H9 (cell line): ENCODE results near the gene HOXD4. TPM values are rescaled to one million over a fixed set of nuclear protein-coding genes. Genes with fewer than 3 reads are reported as not detected.
A peak's percentile ranks its signal among the peaks of the same experiment; 100 is the strongest.

Source experiments
- DNase-seq: peaks from one replicate; pipeline ENCODE4 v3.0.0-alpha.2; 2017
- H2AFZ ChIP-seq: one replicate; pipeline ENCODE4 v1.6.1; 2013; ENCODE audit warnings: mild to moderate bottlenecking, low read length, control low read depth, moderate library complexity
- H2AK5ac ChIP-seq: 2 replicates; pipeline ENCODE4 v1.6.1; 2013; ENCODE audit warnings: low read length, control low read depth, mixed read lengths; ENCODE audit not compliant: insufficient read length
- H2BK120ac ChIP-seq: one replicate; pipeline ENCODE4 v1.6.1; 2013; ENCODE audit warnings: low read depth, mild to moderate bottlenecking, low read length, control low read depth, inconsistent platforms; ENCODE audit not compliant: poor library complexity, severe bottlenecking
- H2BK12ac ChIP-seq: 2 replicates; pipeline ENCODE4 v1.6.1; 2013; ENCODE audit warnings: low read length, control low read depth, mixed read lengths, low read depth; ENCODE audit not compliant: insufficient read length
- H2BK15ac ChIP-seq: 2 replicates; pipeline ENCODE4 v1.6.1; 2013; ENCODE audit warnings: low read depth, low read length, control low read depth
- H2BK20ac ChIP-seq: one replicate; pipeline ENCODE4 v1.6.1; 2013; ENCODE audit warnings: low read depth, mild to moderate bottlenecking, low read length, control low read depth, inconsistent platforms; ENCODE audit not compliant: poor library complexity, severe bottlenecking
- H2BK5ac ChIP-seq: 2 replicates; pipeline ENCODE4 v1.6.1; 2013; ENCODE audit warnings: low read length, control low read depth, mixed read lengths; ENCODE audit not compliant: insufficient read length
- H3K14ac ChIP-seq: 2 replicates; pipeline ENCODE4 v1.6.1; 2013; ENCODE audit warnings: low read length, control low read depth; ENCODE audit not compliant: insufficient read depth
- H3K18ac ChIP-seq: 2 replicates; pipeline ENCODE4 v1.6.1; 2013; ENCODE audit warnings: low read depth, mild to moderate bottlenecking, mixed read lengths, low read length, control low read depth; ENCODE audit not compliant: insufficient read length
- H3K23ac ChIP-seq: 2 replicates; pipeline ENCODE4 v1.6.1; 2013; ENCODE audit warnings: low read length, control low read depth, mixed read lengths, low read depth; ENCODE audit not compliant: insufficient read length
- H3K23me2 ChIP-seq: 2 replicates; pipeline ENCODE4 v1.6.1; 2013; ENCODE audit warnings: low read depth, mild to moderate bottlenecking, mixed read lengths, low read length, control low read depth; ENCODE audit not compliant: insufficient read length, poor library complexity, severe bottlenecking
- H3K27ac ChIP-seq: 2 replicates; pipeline ENCODE4 v1.5.1; 2013; ENCODE audit warnings: low read length, control low read depth, mixed read lengths, low read depth; ENCODE audit not compliant: insufficient read length
- H3K27me3 ChIP-seq: 2 replicates; pipeline ENCODE4 v1.6.1; 2013; ENCODE audit warnings: low read length, control low read depth, inconsistent platforms; ENCODE audit not compliant: insufficient read depth
- H3K4ac ChIP-seq: 2 replicates; pipeline ENCODE4 v1.6.1; 2013; ENCODE audit warnings: low read depth, mild to moderate bottlenecking, control low read depth, inconsistent platforms, low read length, moderate library complexity
- H3K4me1 ChIP-seq: 2 replicates; pipeline ENCODE4 v1.6.1; 2013; ENCODE audit warnings: low read length, control low read depth, inconsistent platforms; ENCODE audit not compliant: insufficient read depth
- H3K4me2 ChIP-seq: 2 replicates; pipeline ENCODE4 v1.6.1; 2013; ENCODE audit warnings: low read length, control low read depth, mixed read lengths; ENCODE audit not compliant: insufficient read length, insufficient read depth
- H3K56ac ChIP-seq: 2 replicates; pipeline ENCODE4 v1.6.1; 2013; ENCODE audit warnings: low read depth, mild to moderate bottlenecking, mixed read lengths, low read length, control low read depth; ENCODE audit not compliant: insufficient read length
- H3K79me1 ChIP-seq: 2 replicates; pipeline ENCODE4 v1.6.1; 2013; ENCODE audit warnings: low read depth, mild to moderate bottlenecking, moderate library complexity, low read length, control low read depth, inconsistent platforms; ENCODE audit not compliant: insufficient read depth, poor library complexity, severe bottlenecking
- H3K79me2 ChIP-seq: 2 replicates; pipeline ENCODE4 v1.6.1; 2013; ENCODE audit warnings: low read length, control low read depth, inconsistent platforms; ENCODE audit not compliant: insufficient read depth
- H3K9ac ChIP-seq: 2 replicates; pipeline ENCODE4 v1.6.1; 2013; ENCODE audit warnings: low read length, control low read depth, mixed read lengths; ENCODE audit not compliant: insufficient read length; ENCODE audit errors: extremely low read depth
- H3K9me3 ChIP-seq: one replicate; pipeline ENCODE4 v1.6.1; 2013; ENCODE audit warnings: low read depth, low read length, inconsistent platforms; ENCODE audit not compliant: control insufficient read depth
- H3T11ph ChIP-seq: one replicate; pipeline ENCODE4 v1.6.1; 2013; ENCODE audit warnings: mild to moderate bottlenecking, low read length, control low read depth, inconsistent platforms
- H4K20me1 ChIP-seq: one replicate; pipeline ENCODE4 v1.6.1; 2013; ENCODE audit not compliant: control insufficient read depth, insufficient read length, insufficient read depth
- H4K5ac ChIP-seq: 2 replicates; pipeline ENCODE4 v1.6.1; 2013; ENCODE audit warnings: low read depth, mild to moderate bottlenecking, mixed read lengths, low read length, control low read depth; ENCODE audit not compliant: insufficient read length
- H4K8ac ChIP-seq: replicated peaks from 2 replicates; pipeline ENCODE4 v1.6.1; 2013; ENCODE audit warnings: low read length, control low read depth, mixed read lengths, low read depth; ENCODE audit not compliant: insufficient read length
- H4K91ac ChIP-seq: 2 replicates; pipeline ENCODE4 v1.6.1; 2013; ENCODE audit warnings: low read depth, mild to moderate bottlenecking, moderate library complexity, mixed read lengths, low read length, control low read depth; ENCODE audit not compliant: insufficient read length
- H3K27ac Mint-ChIP-seq, 3 experiments: 2 replicates in 2 of 3; 3 replicates in 1 of 3; pipeline ENCODE4 v1.8.0; 2020 to 2021; ENCODE audit warnings: mixed read lengths in 3 of 3, mild to moderate bottlenecking in 1 of 3, moderate library complexity in 1 of 3
- H3K27me3 Mint-ChIP-seq: 2 replicates; pipeline ENCODE4 v1.8.0; 2021; ENCODE audit warnings: low read depth, mild to moderate bottlenecking, moderate library complexity, mixed read lengths
- H3K36me3 Mint-ChIP-seq, 3 experiments: 2 replicates in 2 of 3; 3 replicates in 1 of 3; pipeline ENCODE4 v1.8.0; 2020 to 2021; ENCODE audit warnings: low read depth in 3 of 3, mixed read lengths in 3 of 3; ENCODE audit not compliant: insufficient read depth in 1 of 3
- H3K4me1 Mint-ChIP-seq, 2 experiments: 2 replicates each; pipeline ENCODE4 v1.8.0; 2020; ENCODE audit warnings: mixed read lengths in 2 of 2
- H3K4me3 Mint-ChIP-seq, 2 experiments: 2 replicates in 1 of 2; 3 replicates in 1 of 2; pipeline ENCODE4 v1.8.0; 2020 to 2021; ENCODE audit warnings: mild to moderate bottlenecking in 2 of 2, mixed read lengths in 2 of 2, moderate library complexity in 1 of 2
- H3K9me3 Mint-ChIP-seq, 2 experiments: 2 replicates in 1 of 2; 3 replicates in 1 of 2; pipeline ENCODE4 v1.8.0; 2020; ENCODE audit warnings: mild to moderate bottlenecking in 2 of 2, mixed read lengths in 2 of 2, moderate library complexity in 1 of 2
- CTCF ChIP-seq: fragments of 200-600 bp; sonication (generic); conservative IDR thresholded peaks from 3 replicates; pipeline ENCODE4 v1.8.0; 2021; ENCODE audit warnings: antibody characterized with exemption, mild to moderate bottlenecking
- WGBS: extraction: QIAGEN DNeasy Blood & Tissue Kit; methylation state at CpG from one replicate; pipeline ENCODE4 v1.1.7; 2013; ENCODE audit warnings: missing lambda C conversion rate, low lambda C conversion rate, mixed read lengths; ENCODE audit not compliant: insufficient read length; ENCODE audit errors: extremely low coverage; 5-methylcytosine and 5-hydroxymethylcytosine counted together
- total RNA-seq: library from RNA; stranded (reverse); gene quantifications from 2 replicates; pipeline ENCODE4 v1.2.1, GENCODE V29; 2021

Gene HOXD4
- total RNA-seq, 1 experiment from 2014 or later: not detected

DNA sequence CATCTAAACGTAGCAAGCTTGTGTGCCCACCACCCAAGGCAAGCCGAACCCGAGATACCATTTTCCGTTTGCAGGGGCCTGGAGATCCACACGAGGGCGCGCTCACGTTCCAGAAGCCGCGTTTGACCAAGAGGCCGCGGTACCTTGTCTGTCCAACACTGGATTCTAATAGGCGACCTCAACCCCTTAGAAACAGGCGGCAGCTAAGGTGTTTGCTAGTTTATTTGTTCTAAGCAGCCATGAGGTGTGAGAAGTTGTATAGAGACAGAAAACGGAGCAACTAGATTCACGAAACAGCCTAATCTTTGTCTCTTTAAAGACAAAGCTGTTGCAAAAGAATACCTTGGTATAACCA is 40.1 kb upstream of the HOXD4 start:
- no peaks in the 10 kb centered on the region for H3K79me1 ChIP-seq
- peaks cover 92% of the 10 kb centered on the region for H3K27me3 ChIP-seq
- H3K4me3 Mint-ChIP-seq: no peak overlapping the region

More for the DNA sequence above, 40.1 kb upstream of the HOXD4 start:
- H3K18ac ChIP-seq: no peak overlapping the region
- no peak overlapping the region for H4K5ac ChIP-seq
- no peak overlapping the region for H3K27ac Mint-ChIP-seq
- H2BK20ac ChIP-seq: no peak overlapping the region
- H3K9me3 Mint-ChIP-seq: peaks cover under 1 to 14% of the 10 kb centered on the region in 2 experiments
- H4K8ac ChIP-seq: no peak overlapping the region
- peaks cover 96% of the 10 kb centered on the region for H3K27me3 Mint-ChIP-seq
- no peak overlapping the region for H2BK120ac ChIP-seq
- no peak overlapping the region for H3K14ac ChIP-seq
- no peaks in the 10 kb centered on the region for H3K23me2 ChIP-seq
- WGBS: no CpG with 5 or more reads among the region's 16 CpGs
- no peak overlapping the region for H3K56ac ChIP-seq
- no peak overlapping the region for H2BK15ac ChIP-seq
- H3K79me2 ChIP-seq: no peaks in the 10 kb centered on the region
- no peak overlapping the region for H3K4ac ChIP-seq
- no peak overlapping the region for H3T11ph ChIP-seq
- no peak overlapping the region for H3K9ac ChIP-seq
- peak; percentile 82 for TF ChIP-seq CTCF
- H2AFZ ChIP-seq: no peak overlapping the region
- no peak overlapping the region for H2BK12ac ChIP-seq
- no peak overlapping the region for H3K23ac ChIP-seq
- no peaks in the 10 kb centered on the region for H3K9me3 ChIP-seq
- H3K4me2 ChIP-seq: no peak overlapping the region
- DNase-seq: peak; percentile 84
- no peak overlapping the region for H4K91ac ChIP-seq
- H3K4me1 Mint-ChIP-seq: peaks cover 5 to 23% of the 10 kb centered on the region in 2 experiments
- H4K20me1 ChIP-seq: no peaks in the 10 kb centered on the region
- no peak overlapping the region for H3K27ac ChIP-seq
- H2AK5ac ChIP-seq: no peak overlapping the region
- no peak overlapping the region for H2BK5ac ChIP-seq
- no peaks in the 10 kb centered on the region; a peak in 2 of 7 replicates for H3K36me3 Mint-ChIP-seq
- no peaks in the 10 kb centered on the region for H3K4me1 ChIP-seq
